OCI-LY3 (cell line): ENCODE measurements around the gene FOXE1.

Experiments used
- H2AFZ ChIP-seq: fragments of 200-600, 300-600 bp; shearing (Covaris generic); 2 replicates; pipeline ENCODE4 v1.6.0; 2014; ENCODE audit warnings: antibody characterized with exemption, low read depth, low read length
- H3K27ac ChIP-seq: fragments of 200-600, 300-600 bp; sonication (generic); 2 replicates; pipeline ENCODE4 v1.5.1; 2014; ENCODE audit warnings: mild to moderate bottlenecking, low read length, moderate library complexity, mixed read lengths
- H3K27me3 ChIP-seq: fragments of 200-600, 300-600 bp; sonication (generic); 2 replicates; pipeline ENCODE4 v1.6.1; 2014; ENCODE audit warnings: low read depth, low read length, mixed read lengths
- H3K36me3 ChIP-seq: fragments of 200-600, 300-600 bp; sonication (generic); replicated peaks from 2 replicates; pipeline ENCODE3; 2014; ENCODE audit warnings: low read depth, low read length, mixed read lengths
- H3K4me1 ChIP-seq: fragments of 300-600, 200-600 bp; sonication (generic); 2 replicates; pipeline ENCODE4 v1.6.1; 2014; ENCODE audit warnings: low read length, mixed read lengths
- H3K4me2 ChIP-seq: fragments of 200-600, 300-600 bp; sonication (generic); 2 replicates; pipeline ENCODE4 v1.6.1; 2014; ENCODE audit warnings: low read length, mixed read lengths
- H3K4me3 ChIP-seq: fragments of 300-600, 200-600 bp; sonication (generic); 2 replicates; pipeline ENCODE4 v1.5.1; 2014; ENCODE audit warnings: antibody characterized with exemption, mild to moderate bottlenecking, low read length, moderate library complexity
- H3K79me2 ChIP-seq: fragments of 300-600, 200-600 bp; shearing (Covaris generic); 2 replicates; pipeline ENCODE4 v1.6.1; 2014; ENCODE audit warnings: mild to moderate bottlenecking, low read length, mixed read lengths
- H3K9ac ChIP-seq: fragments of 300-600, 200-600 bp; shearing (Covaris generic); 2 replicates; pipeline ENCODE4 v1.6.0; 2014; ENCODE audit warnings: mild to moderate bottlenecking, low read length, moderate library complexity
- H3K9me3 ChIP-seq: fragments of 200-600, 300-600 bp; shearing (Covaris generic); 2 replicates; pipeline ENCODE4 v1.6.1; 2014; ENCODE audit warnings: low read length, mixed read lengths; ENCODE audit not compliant: insufficient read depth
- H4K20me1 ChIP-seq: fragments of 200-600, 300-600 bp; sonication (generic); 2 replicates; pipeline ENCODE4 v1.6.1; 2016; ENCODE audit warnings: low read length, mixed read lengths; ENCODE audit not compliant: insufficient read depth
- EZH2phosphoT487 ChIP-seq: fragments of 200-600 bp; shearing (Covaris generic); IDR thresholded peaks from 2 replicates; pipeline ENCODE4 v1.6.1; 2018; ENCODE audit warnings: antibody characterized with exemption, mixed run types, low read depth
- TF ChIP-seq, protein P1 (sequence below): fragments of 200-600, 300-600 bp; sonication (generic); IDR thresholded peaks from 2 replicates; pipeline ENCODE4 v1.5.1; 2014; ENCODE audit warnings: antibody characterized with exemption, low read length, low read depth

Gene FOXE1

DNA sequence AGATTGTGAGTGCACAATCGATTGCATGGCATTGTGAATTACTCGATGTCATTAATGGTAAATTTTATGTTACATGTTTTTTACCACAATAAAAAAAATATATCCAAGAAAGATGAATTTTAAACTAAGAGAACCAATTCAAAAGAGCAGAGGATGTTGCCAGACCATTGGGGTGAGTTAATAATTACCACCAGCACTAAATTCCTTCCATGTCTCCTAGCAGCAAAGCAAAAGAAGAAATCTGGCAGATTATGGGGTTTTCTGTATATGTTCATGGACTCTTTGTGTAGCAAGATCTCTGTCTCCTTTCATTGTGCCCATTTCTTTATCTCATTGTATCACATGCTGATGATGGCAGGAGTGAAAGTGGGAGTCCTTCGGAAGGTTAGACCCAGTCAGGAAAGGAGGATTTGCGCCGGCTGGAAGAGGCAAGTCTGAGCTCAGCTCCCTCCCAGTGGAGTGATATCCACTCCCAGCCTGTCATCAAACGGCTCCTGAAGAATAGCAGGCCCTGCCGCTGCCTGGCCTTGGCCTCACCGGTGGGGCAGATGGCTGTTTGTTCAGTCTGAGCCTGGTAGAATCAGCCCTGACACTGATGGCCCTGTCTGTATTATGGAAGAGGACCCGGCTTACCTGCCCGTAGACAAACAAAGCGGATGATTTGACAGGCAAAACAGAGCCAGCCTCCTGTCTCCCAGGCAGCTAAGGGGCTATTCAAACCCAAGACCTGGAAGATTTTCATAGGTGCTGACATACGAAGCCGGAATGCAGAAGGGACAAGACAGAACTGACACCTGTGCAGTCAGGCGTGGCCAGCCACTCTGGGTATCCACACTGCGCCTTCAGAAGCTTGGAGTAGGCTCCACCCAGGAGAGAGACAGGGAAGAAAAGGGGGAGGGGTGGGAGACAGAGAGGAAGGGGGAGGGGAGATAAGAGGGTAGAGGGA is 21.9 kb upstream of the FOXE1 start:
- Histone ChIP-seq H4K20me1 (no peaks in the 10 kb centered on the region), H3K9me3 (no peaks in the 10 kb centered on the region), H3K4me2 (no peak overlapping the region), H3K4me3 (no peak overlapping the region), H3K9ac (no peak overlapping the region), H3K27me3 (no peaks in the 10 kb centered on the region), H3K4me1 (peaks cover 8% of the 10 kb centered on the region), H3K36me3 (no peaks in the 10 kb centered on the region), H3K27ac (no peak overlapping the region), H2AFZ (no peak overlapping the region), H3K79me2 (no peaks in the 10 kb centered on the region)
- TF ChIP-seq, protein P1, sequence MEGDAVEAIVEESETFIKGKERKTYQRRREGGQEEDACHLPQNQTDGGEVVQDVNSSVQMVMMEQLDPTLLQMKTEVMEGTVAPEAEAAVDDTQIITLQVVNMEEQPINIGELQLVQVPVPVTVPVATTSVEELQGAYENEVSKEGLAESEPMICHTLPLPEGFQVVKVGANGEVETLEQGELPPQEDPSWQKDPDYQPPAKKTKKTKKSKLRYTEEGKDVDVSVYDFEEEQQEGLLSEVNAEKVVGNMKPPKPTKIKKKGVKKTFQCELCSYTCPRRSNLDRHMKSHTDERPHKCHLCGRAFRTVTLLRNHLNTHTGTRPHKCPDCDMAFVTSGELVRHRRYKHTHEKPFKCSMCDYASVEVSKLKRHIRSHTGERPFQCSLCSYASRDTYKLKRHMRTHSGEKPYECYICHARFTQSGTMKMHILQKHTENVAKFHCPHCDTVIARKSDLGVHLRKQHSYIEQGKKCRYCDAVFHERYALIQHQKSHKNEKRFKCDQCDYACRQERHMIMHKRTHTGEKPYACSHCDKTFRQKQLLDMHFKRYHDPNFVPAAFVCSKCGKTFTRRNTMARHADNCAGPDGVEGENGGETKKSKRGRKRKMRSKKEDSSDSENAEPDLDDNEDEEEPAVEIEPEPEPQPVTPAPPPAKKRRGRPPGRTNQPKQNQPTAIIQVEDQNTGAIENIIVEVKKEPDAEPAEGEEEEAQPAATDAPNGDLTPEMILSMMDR: no peak
- no peak for TF ChIP-seq EZH2phosphoT487

DNA sequence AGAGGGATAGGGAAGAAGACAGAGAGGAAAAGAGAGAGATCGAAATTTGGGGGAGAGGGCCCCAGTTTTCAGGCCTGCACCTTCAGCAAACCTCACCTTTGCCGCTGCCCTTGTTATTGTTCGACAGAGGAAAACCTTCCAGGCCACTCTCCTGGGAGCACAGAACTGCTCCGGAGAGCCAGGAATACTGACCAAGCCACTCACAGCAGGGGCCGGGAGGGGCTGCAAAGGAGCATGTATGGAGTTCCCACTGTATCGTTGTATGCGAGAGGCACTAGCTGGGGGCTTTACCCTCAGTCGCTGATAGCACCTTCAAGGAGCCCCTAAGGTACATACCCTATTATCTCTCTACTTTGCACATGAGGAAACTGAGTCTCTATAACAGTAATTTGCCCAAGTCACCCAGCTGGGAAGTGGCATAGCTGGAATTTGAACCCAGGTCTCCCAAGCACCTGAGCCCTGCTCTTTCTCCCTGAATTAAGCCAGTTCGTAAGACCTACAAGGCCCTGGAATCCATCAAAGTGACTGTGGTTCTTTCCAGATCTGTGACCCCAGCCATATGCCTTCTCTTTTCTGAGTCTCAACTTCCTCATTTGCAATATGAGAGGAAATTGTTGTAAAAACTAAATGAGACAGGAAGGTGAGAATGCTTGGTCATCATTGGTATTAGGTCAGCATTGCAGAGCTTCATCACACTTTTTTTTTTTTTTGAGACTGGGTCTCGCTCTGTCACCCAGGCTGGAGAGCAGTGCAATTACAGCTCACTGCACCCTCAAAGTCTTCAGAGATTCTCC is 21.0 kb upstream of the FOXE1 start:
- Histone ChIP-seq H3K27ac (no peak overlapping the region), H4K20me1 (no peaks in the 10 kb centered on the region), H3K9me3 (no peaks in the 10 kb centered on the region), H2AFZ (0 out of 2 replicates have a peak overlapping the region, but pooled peaks have one; percentile 40), H3K79me2 (no peaks in the 10 kb centered on the region), H3K4me1 (peaks cover 8% of the 10 kb centered on the region), H3K4me3 (no peak overlapping the region), H3K27me3 (no peaks in the 10 kb centered on the region), H3K9ac (no peak overlapping the region), H3K4me2 (peak overlapping the region; percentile 25), H3K36me3 (no peaks in the 10 kb centered on the region)
- TF ChIP-seq, protein P1: no peak
- TF ChIP-seq EZH2phosphoT487: no peak

DNA sequence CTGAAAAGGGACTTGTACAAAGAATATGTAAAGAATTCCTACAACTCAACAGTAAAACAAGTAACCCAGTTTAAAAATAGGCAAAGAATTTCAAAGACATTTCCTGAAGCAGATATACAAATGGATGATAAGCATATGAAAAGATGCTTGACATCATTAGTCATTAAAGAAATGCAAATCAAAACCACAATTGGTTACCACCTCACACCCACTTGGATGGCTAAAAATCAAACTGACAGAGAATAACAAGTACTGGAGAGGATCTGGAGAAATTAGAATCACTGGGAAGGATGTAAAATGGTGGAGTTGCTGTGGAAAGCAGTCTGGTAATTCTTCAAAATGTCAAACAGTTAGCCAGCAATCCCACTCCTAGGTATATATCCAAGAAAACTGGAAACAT is 12.5 kb upstream of the FOXE1 start:
- Histone ChIP-seq H3K9me3 (no peaks in the 10 kb centered on the region), H3K79me2 (no peaks in the 10 kb centered on the region), H3K27me3 (peaks cover 8% of the 10 kb centered on the region), H3K27ac (no peak overlapping the region), H3K9ac (no peak overlapping the region), H4K20me1 (no peaks in the 10 kb centered on the region), H3K4me3 (no peak overlapping the region), H2AFZ (no peak overlapping the region), H3K36me3 (no peaks in the 10 kb centered on the region), H3K4me2 (no peak overlapping the region), H3K4me1 (no peaks in the 10 kb centered on the region)
- no peak for TF ChIP-seq EZH2phosphoT487
- TF ChIP-seq, protein P1: no peak

DNA sequence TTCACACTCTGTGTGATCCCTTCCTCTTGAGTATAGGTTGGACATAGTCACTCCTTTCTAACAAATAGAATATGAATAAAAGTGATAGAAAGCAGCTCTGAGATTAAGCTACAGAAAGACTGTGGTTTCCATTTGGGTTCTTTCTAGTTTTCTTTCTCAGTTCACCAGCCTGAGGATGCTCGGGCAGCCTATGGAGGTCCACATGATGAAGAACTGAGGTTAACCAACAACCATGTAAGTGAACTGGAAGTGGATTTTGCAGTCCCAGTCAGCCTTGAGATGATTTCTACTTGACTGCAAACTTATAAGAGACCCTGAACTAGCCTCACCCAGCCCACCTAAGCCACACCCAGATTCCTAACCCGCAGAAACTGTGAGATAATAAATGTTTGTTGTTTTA is 10.1 kb upstream of the FOXE1 start:
- Histone ChIP-seq H3K9ac (no peak overlapping the region), H3K36me3 (no peaks in the 10 kb centered on the region), H4K20me1 (no peaks in the 10 kb centered on the region), H3K4me2 (no peak overlapping the region), H3K4me3 (no peak overlapping the region), H2AFZ (no peak overlapping the region), H3K27me3 (peaks cover 8% of the 10 kb centered on the region), H3K4me1 (no peaks in the 10 kb centered on the region), H3K9me3 (no peaks in the 10 kb centered on the region), H3K27ac (no peak overlapping the region), H3K79me2 (no peaks in the 10 kb centered on the region)
- TF ChIP-seq, protein P1: no peak
- TF ChIP-seq EZH2phosphoT487: no peak
